Neural cell (in vitro differentiated cells): ENCODE measurements around the gene PFKM. TPM values are rescaled to one million over a fixed set of nuclear protein-coding genes. Genes with fewer than 3 reads are reported as not detected.

Source experiments
- H2AFZ ChIP-seq: fragments of 200-600, 300-800 bp; sonication (generic), shearing (Covaris generic); 2 replicates; pipeline ENCODE4 v1.6.0; 2014; ENCODE audit warnings: low read depth, mild to moderate bottlenecking, antibody characterized with exemption, low read length, moderate library complexity
- H3F3A ChIP-seq: fragments of 200-600 bp; shearing (Covaris generic); 2 replicates; pipeline ENCODE4 v1.6.1; 2016; ENCODE audit warnings: mild to moderate bottlenecking, moderate library complexity, mixed read lengths, antibody characterized with exemption, low read length; ENCODE audit not compliant: insufficient read depth, poor library complexity, severe bottlenecking
- H3K27ac ChIP-seq: fragments of 200-600, 300-800 bp; sonication (generic), shearing (Covaris generic); 2 replicates; pipeline ENCODE4 v1.5.1; 2014; ENCODE audit warnings: mild to moderate bottlenecking, low read length, moderate library complexity
- H3K27me3 ChIP-seq: fragments of 300-800, 200-600 bp; sonication (generic), shearing (Covaris generic); 2 replicates; pipeline ENCODE4 v1.6.0; 2014; ENCODE audit warnings: mild to moderate bottlenecking, low read depth, low read length, moderate library complexity; ENCODE audit not compliant: insufficient read depth
- H3K36me3 ChIP-seq: fragments of 300-800, 200-600 bp; sonication (generic), shearing (Covaris generic); 2 replicates; pipeline ENCODE4 v1.5.1; 2014; ENCODE audit warnings: mild to moderate bottlenecking, antibody characterized with exemption, low read length, moderate library complexity; ENCODE audit not compliant: insufficient read depth
- H3K4me2 ChIP-seq: fragments of 300-800, 200-600 bp; sonication (generic), shearing (Covaris generic); 2 replicates; pipeline ENCODE4 v1.6.0; 2014; ENCODE audit warnings: mild to moderate bottlenecking, low read length
- H3K4me3 ChIP-seq: fragments of 300-800, 200-600 bp; sonication (generic), shearing (Covaris generic); 2 replicates; pipeline ENCODE4 v1.5.1; 2014; ENCODE audit warnings: mild to moderate bottlenecking, low read length, moderate library complexity
- H3K79me2 ChIP-seq: fragments of 200-600 bp; shearing (Covaris generic); replicated peaks from 2 replicates; pipeline ENCODE4 v1.6.0; 2014; ENCODE audit warnings: mild to moderate bottlenecking, low read length, moderate library complexity; ENCODE audit not compliant: insufficient read depth
- H3K9ac ChIP-seq: fragments of 300-800, 200-600 bp; sonication (generic), shearing (Covaris generic); 2 replicates; pipeline ENCODE4 v1.6.1; 2016; ENCODE audit warnings: mild to moderate bottlenecking, low read length, mixed read lengths
- H3K9me2 ChIP-seq: fragments of 200-600 bp; shearing (Covaris generic); 2 replicates; pipeline ENCODE4 v1.6.1; 2016; ENCODE audit warnings: mild to moderate bottlenecking, low read length, mixed read lengths; ENCODE audit not compliant: insufficient read depth
- H3K9me3 ChIP-seq: fragments of 200-600, 300-800 bp; sonication (generic), shearing (Covaris generic); 2 replicates; pipeline ENCODE4 v1.6.1; 2016; ENCODE audit warnings: mild to moderate bottlenecking, mixed run types, low read length, moderate library complexity, mixed read lengths
- H4K20me1 ChIP-seq: fragments of 200-600 bp; shearing (Covaris generic); 2 replicates; pipeline ENCODE4 v1.6.1; 2016; ENCODE audit warnings: mild to moderate bottlenecking, mixed run types; ENCODE audit not compliant: insufficient read depth
- EP300 ChIP-seq: fragments of 450-650 bp; conservative IDR thresholded peaks from 2 replicates; pipeline ENCODE4 v1.6.1; 2014; ENCODE audit warnings: antibody characterized with exemption, mild to moderate bottlenecking, moderate library complexity; ENCODE audit not compliant: poor library complexity, severe bottlenecking
- EZH2 ChIP-seq: fragments of 200-600, 300-800 bp; shearing (Covaris generic), sonication (generic); IDR thresholded peaks from 2 replicates; pipeline ENCODE4 v1.6.1; 2014; ENCODE audit warnings: antibody characterized with exemption, low read length, borderline replicate concordance, mild to moderate bottlenecking; ENCODE audit not compliant: insufficient read depth, poor library complexity, severe bottlenecking
- MXI1 ChIP-seq: fragments of 450-650 bp; conservative IDR thresholded peaks from 2 replicates; pipeline ENCODE4 v1.6.1; 2014; ENCODE audit warnings: antibody characterized with exemption, mild to moderate bottlenecking; ENCODE audit not compliant: poor library complexity, severe bottlenecking
- POLR2AphosphoS5 ChIP-seq: IDR thresholded peaks from 2 replicates; pipeline ENCODE4 v1.6.1; 2012
- REST ChIP-seq: IDR thresholded peaks from 2 replicates; pipeline ENCODE4 v1.6.1; 2012; ENCODE audit warnings: borderline replicate concordance
- SMC3 ChIP-seq: fragments of 450-650 bp; conservative IDR thresholded peaks from 2 replicates; pipeline ENCODE4 v1.6.1; 2014; ENCODE audit warnings: antibody characterized with exemption, mild to moderate bottlenecking, moderate library complexity; ENCODE audit not compliant: poor library complexity
- TAF1 ChIP-seq: IDR thresholded peaks from 2 replicates; pipeline ENCODE4 v1.6.1; 2012; ENCODE audit warnings: low read depth
- polyA plus RNA-seq: library from polyadenylated mRNA; depleted of rRNA; stranded (reverse); fragments of >200 nt; gene quantifications from 2 replicates; pipeline ENCODE4 v1.2.3, GENCODE V29; 2014

PFKM gene
- polyA plus RNA-seq, 1 donor from 2014 or later: 122 TPM

- Histone ChIP-seq H3K9me3 (no peaks in the 10 kb centered on the region), H2AFZ (no peak overlapping the region), H3K27ac (no peak overlapping the region), H3K36me3 (peaks cover 3% of the 10 kb centered on the region), H3K4me2 (no peak overlapping the region), H3F3A (no peaks in the 10 kb centered on the region), H4K20me1 (no peaks in the 10 kb centered on the region), H3K79me2 (peaks cover 4% of the 10 kb centered on the region), H3K9ac (no peak overlapping the region), H3K4me3 (no peak overlapping the region), H3K9me2 (no peaks in the 10 kb centered on the region), H3K27me3 (no peaks in the 10 kb centered on the region)
- TF ChIP-seq SMC3: no peak
- TF ChIP-seq REST: no peak
- TF ChIP-seq MXI1: no peak
- TF ChIP-seq EZH2: no peak
These were observed 9.6 kb downstream of the PFKM start for GRCh38 chr12:48128800-48129199.

- H3K9me2 ChIP-seq: no peaks in the 10 kb centered on the region
- TF ChIP-seq TAF1 (no peak), POLR2AphosphoS5 (no peak), EP300 (no peak)
- H3K36me3 ChIP-seq: no peaks in the 10 kb centered on the region
- H4K20me1 ChIP-seq: no peaks in the 10 kb centered on the region
- no peak overlapping the region for H3K27ac ChIP-seq
- no peaks in the 10 kb centered on the region for H3K9me3 ChIP-seq
- H3K4me2 ChIP-seq: no peak overlapping the region
- H3K9ac ChIP-seq: no peak overlapping the region
- no peak overlapping the region for H3K4me3 ChIP-seq
- no peaks in the 10 kb centered on the region for H3F3A ChIP-seq
- H2AFZ ChIP-seq: no peak overlapping the region
- peaks cover 4% of the 10 kb centered on the region for H3K79me2 ChIP-seq
- no peaks in the 10 kb centered on the region for H3K27me3 ChIP-seq
These were observed 10.2 kb downstream of the PFKM start for GRCh38 chr12:48129376-48129775.

DNA sequence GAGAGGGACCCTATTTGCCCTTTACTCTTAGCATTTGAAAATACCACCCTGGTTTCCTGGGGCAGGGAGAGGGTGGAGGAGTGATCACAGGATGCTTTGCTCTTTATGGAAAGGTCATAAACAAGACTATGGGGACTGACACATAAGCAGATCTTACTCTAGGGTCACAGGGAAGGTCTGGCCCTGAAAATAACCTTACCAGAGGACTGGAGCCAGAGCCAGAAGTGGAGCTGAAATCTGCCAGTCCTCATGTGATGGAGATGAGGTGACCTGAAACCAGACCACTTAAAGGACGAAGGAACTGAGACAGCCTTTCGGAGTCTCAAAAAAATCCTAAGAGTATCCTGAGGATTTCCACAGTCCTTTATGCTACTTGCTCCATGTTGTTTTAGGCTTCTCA is 12.4 kb downstream of the PFKM start:
- H3K4me2 ChIP-seq: no peak overlapping the region
- no peak overlapping the region for H3K4me3 ChIP-seq
- H3K9me2 ChIP-seq: no peaks in the 10 kb centered on the region
- H3K36me3 ChIP-seq: no peaks in the 10 kb centered on the region
- no peaks in the 10 kb centered on the region for H3K27me3 ChIP-seq
- no peaks in the 10 kb centered on the region for H3K9me3 ChIP-seq
- no peaks in the 10 kb centered on the region for H3F3A ChIP-seq
- H2AFZ ChIP-seq: no peak overlapping the region
- H3K79me2 ChIP-seq: peaks cover 4% of the 10 kb centered on the region
- no peak overlapping the region for H3K27ac ChIP-seq
- no peaks in the 10 kb centered on the region for H4K20me1 ChIP-seq
- H3K9ac ChIP-seq: no peak overlapping the region
- TF ChIP-seq POLR2AphosphoS5: no peak
- no peak for TF ChIP-seq SMC3
